ENCODE data around the gene GUCA1A.
A peak's percentile ranks its signal among the peaks of the same experiment; 100 is the strongest.

The GUCA1A gene

GRCh38 chr6:42131531-42131930 lies 41.6 kb upstream of the GUCA1A start:
- H3K27ac ChIP-seq, result no peak overlapping the region
- TF ChIP-seq CTCF (conservative IDR thresholded peaks at IDR 0.05), result no peak

GRCh38 chr6:42133926-42134325 lies 39.2 kb upstream of the GUCA1A start:
- no peak overlapping the region; the same call in 1 of the 2 replicates for H3K27ac ChIP-seq
- TF ChIP-seq CTCF (conservative IDR thresholded peaks at IDR 0.05), result no peak

- no peak for TF ChIP-seq CTCF (conservative IDR thresholded peaks at IDR 0.05)
- H3K27ac ChIP-seq, result peak overlapping the region; percentile 98; the same call in 1 of the 2 replicates
Measured at GRCh38 chr6:42135161-42135560, 38.0 kb upstream of the GUCA1A start.

GRCh38 chr6:42135722-42136121 lies 37.4 kb upstream of the GUCA1A start:
- peak overlapping the region; percentile 98 for H3K27ac ChIP-seq

GRCh38 chr6:42136508-42137193 lies 36.5 kb upstream of the GUCA1A start:
- peak; percentile 17; the same call in 1 of the 2 replicates for TF ChIP-seq CTCF (conservative IDR thresholded peaks at IDR 0.05)
- H3K27ac ChIP-seq, result peak overlapping the region; percentile 98

More at GRCh38 chr6:42135722-42136121, 37.4 kb upstream of the GUCA1A start:
- no peak for TF ChIP-seq CTCF (conservative IDR thresholded peaks at IDR 0.05)

- no peak for TF ChIP-seq CTCF (conservative IDR thresholded peaks at IDR 0.05)
- H3K27ac ChIP-seq, result peak overlapping the region; percentile 98
Measured at GRCh38 chr6:42137194-42137753, 35.9 kb upstream of the GUCA1A start.

GRCh38 chr6:42138190-42138589 lies 35.0 kb upstream of the GUCA1A start:
- TF ChIP-seq CTCF (conservative IDR thresholded peaks at IDR 0.05), result no peak
- peak overlapping the region; percentile 98 for H3K27ac ChIP-seq

Data from VCaP (cell line).